MCF 10A (cell line): ENCODE data around the gene CAMKK2. TPM values are rescaled to one million over a fixed set of nuclear protein-coding genes. Genes with fewer than 3 reads are reported as not detected.
A peak's percentile ranks its signal among the peaks of the same experiment; 100 is the strongest.

Experiments used
- BruUV-seq: library from RNA; stranded (reverse); fragments of 400-500 nt; replicated peaks from 2 replicates; lab custom pipeline; 2021; lab: Mats Ljungman, UMichigan
- CTCF ChIA-PET: fragments of 300-600 bp; sonication (Branson Sonifier 250); formaldehyde crosslinking; extraction: SDS; loops from one replicate; lab custom pipeline; 2021; ENCODE audit warnings: antibody characterized with exemption, inconsistent platforms; lab: Yijun Ruan, JAX
- POLR2A ChIA-PET: fragments of 300-600, 350-650 bp; sonication (Branson Sonifier 250); formaldehyde crosslinking; extraction: SDS; loops from one replicate; lab custom pipeline; 2020; ENCODE audit warnings: antibody characterized with exemption, inconsistent platforms; lab: Yijun Ruan, JAX
- DNase-seq: peaks from one replicate; pipeline ENCODE4 v3.0.0-alpha.2; 2018; ENCODE audit not compliant: unreplicated experiment
- H3K27ac Mint-ChIP-seq: one replicate; pipeline ENCODE4 v1.8.0; 2022; ENCODE audit warnings: mild to moderate bottlenecking, low read depth, mixed read lengths; ENCODE audit not compliant: unreplicated experiment
- H3K27me3 Mint-ChIP-seq: one replicate; pipeline ENCODE4 v1.8.0; 2022; ENCODE audit warnings: mixed read lengths; ENCODE audit not compliant: insufficient read depth, unreplicated experiment
- H3K36me3 Mint-ChIP-seq: one replicate; pipeline ENCODE4 v1.8.0; 2022; ENCODE audit warnings: mild to moderate bottlenecking, moderate library complexity, mixed read lengths; ENCODE audit not compliant: insufficient read depth, unreplicated experiment
- H3K4me1 Mint-ChIP-seq: one replicate; pipeline ENCODE4 v1.8.0; 2022; ENCODE audit warnings: mixed read lengths; ENCODE audit not compliant: insufficient read depth, unreplicated experiment
- H3K4me3 Mint-ChIP-seq: one replicate; pipeline ENCODE4 v1.8.0; 2022; ENCODE audit warnings: mild to moderate bottlenecking, moderate library complexity, mixed read lengths; ENCODE audit not compliant: unreplicated experiment
- H3K9me3 Mint-ChIP-seq: one replicate; pipeline ENCODE4 v1.8.0; 2022; ENCODE audit warnings: mixed read lengths; ENCODE audit not compliant: unreplicated experiment
- CTCF ChIP-seq: fragments of 200-600 bp; IDR thresholded peaks from one replicate; pipeline ENCODE4 v1.8.0; 2022; ENCODE audit warnings: antibody characterized with exemption, mild to moderate bottlenecking; ENCODE audit not compliant: unreplicated experiment
- intact Hi-C: fragments of 100-400 bp; cut with micrococcal nuclease; formaldehyde crosslinking; loops from 2 replicates; pipeline ENCODE4 v1.14.1; 2022
- total RNA-seq: library from RNA; stranded (reverse); gene quantifications from 2 replicates; pipeline ENCODE4 v1.2.3, GENCODE V29; 2022

The CAMKK2 gene
- total RNA-seq, 1 experiment from 2014 or later: 36.3 TPM

GRCh38 chr12:121288986-121289385, 7.5 kb downstream of the CAMKK2 start:
- TF ChIP-seq CTCF: no peak
- no peaks in the 10 kb centered on the region for H3K9me3 Mint-ChIP-seq
- H3K27ac Mint-ChIP-seq: no peak overlapping the region
- intact Hi-C loops: no loop called here
- POLR2A ChIA-PET: interaction anchor here (0.6 kb wide), 1 partner anchor 84 kb away, joined by 3 read pairs; no protein-coding TSS in a partner anchor
- no peak overlapping the region for H3K4me3 Mint-ChIP-seq
- no peak for DNase-seq
- H3K36me3 Mint-ChIP-seq: peaks cover 34% of the 10 kb centered on the region
- no TSS peak for BruUV-seq
- CTCF ChIA-PET: interaction anchor here (0.6 kb wide), 1 partner anchor 23 kb away, joined by 3 read pairs; no protein-coding TSS in a partner anchor
- no peaks in the 10 kb centered on the region for H3K4me1 Mint-ChIP-seq
- no peaks in the 10 kb centered on the region for H3K27me3 Mint-ChIP-seq

- no peak for TF ChIP-seq CTCF
- peaks cover 35% of the 10 kb centered on the region for H3K36me3 Mint-ChIP-seq
- POLR2A ChIA-PET: interaction anchor here (0.5 to 0.6 kb wide), 2 partner anchors 9 to 83 kb away, joined by 3 read pairs; no protein-coding TSS in a partner anchor
- intact Hi-C loops: no loop called here
- CTCF ChIA-PET: interaction anchor here (0.7 kb wide), 1 partner anchor 9 kb away, joined by 4 read pairs; no protein-coding TSS in a partner anchor
- no peaks in the 10 kb centered on the region for H3K4me1 Mint-ChIP-seq
- no peak for DNase-seq
- H3K27ac Mint-ChIP-seq: no peak overlapping the region
- H3K27me3 Mint-ChIP-seq: no peaks in the 10 kb centered on the region
- no peak overlapping the region for H3K4me3 Mint-ChIP-seq
- no peaks in the 10 kb centered on the region for H3K9me3 Mint-ChIP-seq
- BruUV-seq: no TSS peak
These were observed 8.2 kb downstream of the CAMKK2 start for GRCh38 chr12:121288158-121288845.

- Mint-ChIP-seq H3K4me3 (no peak overlapping the region), H3K27ac (no peak overlapping the region), H3K4me1 (no peaks in the 10 kb centered on the region), H3K36me3 (peaks cover 34% of the 10 kb centered on the region), H3K27me3 (no peaks in the 10 kb centered on the region), H3K9me3 (no peaks in the 10 kb centered on the region)
- intact Hi-C loops: no loop called here
- CTCF ChIA-PET: interaction anchor here (0.6 to 0.7 kb wide), 3 partner anchors 8 to 249 kb away, joined by 3 to 4 read pairs (median 3); no protein-coding TSS in a partner anchor
- BruUV-seq: no TSS peak
- TF ChIP-seq CTCF: no peak
- DNase-seq: peak; percentile 14
- POLR2A ChIA-PET: no interaction called here
These were observed 9.1 kb downstream of the CAMKK2 start for GRCh38 chr12:121287267-121287954.

- POLR2A ChIA-PET: interaction anchor here (0.5 to 1.1 kb wide), 3 partner anchors 9 to 31 kb away, joined by 3 to 4 read pairs (median 3); no protein-coding TSS in a partner anchor
- DNase-seq: no peak
- H3K36me3 Mint-ChIP-seq: peaks cover 26% of the 10 kb centered on the region
- H3K4me1 Mint-ChIP-seq: no peaks in the 10 kb centered on the region
- no peak overlapping the region for H3K4me3 Mint-ChIP-seq
- H3K27me3 Mint-ChIP-seq: no peaks in the 10 kb centered on the region
- CTCF ChIA-PET: no interaction called here
- no peak for TF ChIP-seq CTCF
- H3K27ac Mint-ChIP-seq: no peak overlapping the region
- intact Hi-C loops: no loop called here
- no TSS peak for BruUV-seq
- no peaks in the 10 kb centered on the region for H3K9me3 Mint-ChIP-seq
These were observed 10.7 kb downstream of the CAMKK2 start for GRCh38 chr12:121285856-121286255.
